ENCODE results near the gene SRSF11.
"Not testable (repeated sequence)": the region's sequence is repeated elsewhere in the genome, so short reads cannot be mapped to it uniquely, and the experiment has no call there.

SRSF11 gene

GRCh38 chr1:70221238-70222121 lies at the start of gene SRSF11:
Gene SRSF11, plus strand, starts transcription at chr1:70221380. Its CDS starts 257 bp downstream, at chr1:70221637.
- peak; percentile 77 for DNase-seq

GRCh38 chr1:70171512-70171911 lies 49.7 kb upstream of the SRSF11 start:
- DNase-seq = no peak

DNA sequence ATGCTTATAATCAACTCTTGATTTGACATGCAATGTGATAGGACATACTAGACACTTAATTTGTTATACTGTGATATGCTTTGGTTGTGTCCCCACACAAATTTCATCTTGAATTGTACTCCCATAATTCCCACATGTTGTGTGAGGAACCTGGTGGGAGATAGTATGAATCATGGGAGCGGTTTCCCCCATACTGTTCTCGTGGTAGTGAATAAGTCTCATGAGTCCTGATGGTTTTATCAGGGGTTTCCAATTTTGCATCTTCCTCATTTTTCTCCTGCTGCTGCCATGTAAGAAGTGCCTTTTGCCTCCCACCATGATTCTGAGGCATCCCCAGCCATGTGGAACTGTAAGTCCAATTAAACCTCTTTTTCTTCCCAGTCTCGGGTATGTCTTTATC lies 36.0 kb upstream of the SRSF11 start:
- DNase-seq = not testable (repeated sequence)

- DNase-seq = no peak
Observed at GRCh38 chr1:70188522-70188921, 32.7 kb upstream of the SRSF11 start.

DNA sequence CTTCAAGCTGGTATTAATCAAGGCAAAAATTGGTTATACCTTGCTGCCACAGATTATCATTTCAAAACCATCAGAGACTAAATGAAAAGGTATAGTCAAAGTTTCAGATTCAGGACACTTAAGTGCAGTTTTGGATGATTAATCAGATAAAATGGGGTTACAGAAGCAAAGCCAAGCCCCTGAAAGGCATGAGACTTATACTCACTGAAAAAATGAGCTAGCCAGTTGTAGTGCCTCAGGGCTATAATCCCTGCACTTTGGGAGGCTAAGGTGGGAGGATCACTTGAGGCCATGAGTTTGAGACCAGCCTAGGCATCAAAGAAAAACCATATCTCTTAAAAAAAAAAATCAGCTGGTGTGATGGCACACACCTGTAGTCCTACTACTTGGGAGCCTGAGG lies 31.0 kb upstream of the SRSF11 start:
- no peak for DNase-seq

- not testable (repeated sequence) for DNase-seq
Observed at GRCh38 chr1:70192446-70192845, 28.7 kb upstream of the SRSF11 start.

DNA sequence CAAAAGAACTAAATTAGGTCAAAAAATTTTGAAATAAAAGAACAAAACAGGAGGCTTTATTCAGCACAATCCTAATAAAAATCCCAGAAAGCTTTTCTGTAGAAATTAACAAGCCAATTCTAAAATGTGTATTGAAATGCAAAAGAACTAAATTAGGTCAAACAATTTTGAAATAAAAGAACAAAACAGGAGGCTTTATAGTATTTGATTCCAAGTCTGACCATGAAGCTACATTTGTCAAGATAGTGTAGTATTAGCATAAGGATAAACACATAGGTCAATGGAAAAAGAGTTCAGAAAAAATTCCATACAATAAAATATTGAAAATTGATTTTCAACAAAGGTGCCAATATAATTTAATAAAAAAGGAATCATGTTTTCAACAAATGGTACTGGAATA lies 26.6 kb upstream of the SRSF11 start:
- DNase-seq = no peak

DNA sequence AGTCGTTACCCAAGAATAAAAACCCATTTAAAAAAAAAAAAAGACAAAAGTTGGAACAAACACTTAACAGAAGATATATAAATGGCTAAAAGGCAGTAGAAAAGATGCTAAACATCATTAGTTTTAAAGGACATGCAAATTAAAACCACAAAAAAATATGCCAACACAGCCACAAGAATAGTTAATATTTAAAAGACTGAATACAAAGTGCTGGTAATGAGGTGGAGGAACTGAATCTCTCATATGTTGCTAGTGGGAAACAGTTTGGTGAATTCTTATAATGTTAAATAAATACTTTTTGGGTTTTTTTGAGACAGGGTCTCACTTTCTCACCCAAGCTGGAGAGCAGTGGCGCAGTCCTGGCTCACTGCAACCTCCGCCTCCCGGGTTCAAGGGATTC lies 25.8 kb upstream of the SRSF11 start:
- no peak for DNase-seq

DNA sequence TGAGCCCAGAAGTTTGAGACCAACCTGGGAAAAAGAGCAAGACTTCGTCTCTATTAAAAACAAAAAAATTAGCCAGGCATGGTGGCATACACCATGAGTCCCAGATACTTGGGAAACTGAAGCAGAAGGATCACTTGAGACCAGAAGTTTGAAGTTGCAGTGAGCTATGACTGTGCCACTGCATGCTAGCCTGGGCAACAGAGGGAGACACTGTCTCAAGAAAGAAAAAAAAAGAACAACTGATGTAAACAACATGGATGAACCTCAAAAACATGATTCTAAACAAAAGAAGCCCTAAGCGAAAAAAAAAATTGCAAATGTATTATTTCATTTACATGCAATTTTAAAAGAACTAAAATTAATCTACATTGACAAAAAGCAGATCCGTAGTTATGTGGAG lies 24.8 kb upstream of the SRSF11 start:
- DNase-seq = no peak

GRCh38 chr1:70200065-70200464 lies 21.1 kb upstream of the SRSF11 start:
- no peak for DNase-seq

DNA sequence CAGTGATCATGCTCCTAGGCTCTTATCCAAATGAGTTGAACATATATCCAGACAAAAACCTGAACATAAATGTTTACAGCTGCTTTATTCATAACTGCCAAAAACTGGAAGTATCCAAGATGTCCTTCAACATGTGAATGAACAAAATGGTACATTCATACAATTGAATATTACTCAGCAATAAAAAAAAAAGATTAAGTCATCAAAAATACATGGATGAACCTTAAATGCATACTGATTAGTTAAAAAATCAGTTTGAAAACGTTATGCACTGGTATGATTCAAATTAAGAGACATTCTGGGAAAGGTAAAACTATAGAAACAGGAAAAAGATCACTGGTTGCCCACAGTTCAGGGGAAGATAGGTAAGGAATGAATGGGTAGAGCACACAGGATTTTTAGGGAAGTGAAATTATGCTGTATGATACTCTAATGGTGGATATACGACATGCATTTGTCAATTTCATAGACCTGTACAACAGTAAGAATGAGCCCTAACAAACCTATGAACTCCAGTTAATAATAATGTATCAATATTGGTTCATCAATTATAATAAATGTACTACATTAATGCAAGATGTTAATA lies 18.9 kb upstream of the SRSF11 start:
- no peak for DNase-seq

GRCh38 chr1:70204139-70204538 lies 17.0 kb upstream of the SRSF11 start:
- no peak for DNase-seq

- no peak for DNase-seq
Observed at GRCh38 chr1:70204600-70204999, 16.6 kb upstream of the SRSF11 start.

DNA sequence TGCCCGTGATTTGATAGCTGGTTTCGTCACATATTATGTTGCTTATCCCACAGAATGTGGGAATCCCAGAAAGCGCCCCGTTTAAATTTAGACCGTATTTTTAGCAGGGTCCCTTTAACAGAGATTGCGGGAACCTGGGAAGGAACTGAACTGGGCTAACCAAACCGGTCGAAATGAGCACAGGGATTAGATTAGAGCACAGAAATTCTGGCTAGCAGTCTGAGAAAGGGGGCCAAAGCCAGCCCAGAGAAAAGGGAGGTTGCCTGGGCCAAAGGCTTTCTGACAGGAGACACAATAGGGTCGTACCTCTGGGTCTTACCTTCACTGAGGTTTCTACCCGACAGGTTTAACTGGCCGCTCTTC lies 16.1 kb upstream of the SRSF11 start:
- DNase-seq = no peak

DNA sequence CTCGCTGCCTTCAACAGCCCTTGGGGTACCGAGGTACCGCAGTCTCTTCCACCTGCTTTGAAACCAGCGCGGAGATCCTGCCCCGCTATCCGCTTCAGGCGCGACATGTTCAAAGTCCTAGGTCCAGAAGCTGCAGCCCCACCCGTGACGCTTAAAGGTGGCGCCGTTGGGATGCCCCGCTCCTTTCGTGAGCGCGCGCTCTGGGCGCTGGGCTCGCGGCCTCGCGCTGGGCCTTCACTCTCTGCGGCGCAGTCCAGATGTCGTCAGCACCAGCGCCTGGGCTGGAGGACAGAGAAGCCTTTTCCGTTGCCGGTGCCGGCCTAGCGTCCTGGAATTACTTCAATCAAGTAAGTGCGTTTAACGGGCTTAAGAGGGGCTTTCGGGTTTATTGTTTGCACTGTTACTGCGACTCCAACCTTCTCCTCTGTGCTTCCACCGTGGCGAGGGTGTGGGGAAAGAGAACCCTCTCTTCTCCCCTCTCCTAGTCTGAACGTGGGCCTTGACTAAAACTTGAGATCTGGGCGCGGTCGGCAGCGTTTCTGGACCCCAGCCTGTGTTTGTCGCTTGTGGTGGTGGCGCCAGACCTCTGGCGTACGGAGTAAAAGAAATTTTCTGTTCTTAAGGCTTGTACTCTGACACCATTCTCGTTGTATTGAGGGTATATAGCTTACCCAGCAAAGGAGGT lies 15.6 kb upstream of the SRSF11 start, which contains the start of gene LRRC40:
Gene LRRC40 (minus strand): TSS at position 146 of the 685 bp plus-strand sequence. CDS start 39 bp downstream, at position 107.
- peak; percentile 85 for DNase-seq

- not testable (repeated sequence) for DNase-seq
Observed at GRCh38 chr1:70206833-70207232, 14.3 kb upstream of the SRSF11 start.

- no peak for DNase-seq
Observed at GRCh38 chr1:70207492-70207891, 13.7 kb upstream of the SRSF11 start.

DNA sequence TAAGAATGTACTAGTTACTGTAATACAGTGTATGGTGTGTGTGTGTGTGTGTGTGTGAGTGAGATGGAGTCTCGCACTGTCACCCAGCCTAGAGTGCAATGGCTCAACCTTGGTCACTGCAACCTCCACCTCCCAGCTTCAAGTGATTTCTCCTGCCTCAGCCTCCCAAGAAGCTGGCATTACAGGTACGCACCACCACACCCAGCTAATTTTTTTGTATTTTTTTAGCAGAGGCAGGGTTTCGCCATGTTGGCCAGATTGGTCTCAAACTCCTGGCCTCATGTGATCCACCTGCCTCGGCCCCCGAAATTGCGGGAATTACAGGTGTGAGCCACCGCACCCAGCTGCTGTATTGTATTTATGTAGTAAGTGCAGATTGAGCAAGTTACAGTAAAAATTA lies 12.9 kb upstream of the SRSF11 start:
- DNase-seq = no peak

GRCh38 chr1:70210820-70211219 lies 10.4 kb upstream of the SRSF11 start:
- no peak for DNase-seq

GRCh38 chr1:70211541-70211940 lies 9.6 kb upstream of the SRSF11 start:
- DNase-seq = no peak

GRCh38 chr1:70220015-70220414 lies 1.2 kb upstream of the SRSF11 start:
- DNase-seq = peak; percentile 50

GRCh38 chr1:70220517-70221237 lies 503 bp upstream of the SRSF11 start:
- no peak for DNase-seq

GRCh38 chr1:70222716-70223235 lies 1.6 kb downstream of the SRSF11 start:
- DNase-seq = no peak
